ENCODE measurements around the gene COL1A2.

The COL1A2 gene

GRCh38 chr7:94444813-94445212, 50.1 kb downstream of the COL1A2 start:
- no peak for TF ChIP-seq CTCF (IDR thresholded peaks at IDR 0.05)

- no peak for TF ChIP-seq CTCF (IDR thresholded peaks at IDR 0.05)
Measured at GRCh38 chr7:94445696-94446194, 51.0 kb downstream of the COL1A2 start.

- TF ChIP-seq CTCF (IDR thresholded peaks at IDR 0.05) = no peak
Measured at GRCh38 chr7:94446308-94446707, 51.6 kb downstream of the COL1A2 start.

- peak; percentile 67 for TF ChIP-seq CTCF (IDR thresholded peaks at IDR 0.05)
Measured at GRCh38 chr7:94449151-94449725, 54.5 kb downstream of the COL1A2 start.

GRCh38 chr7:94450044-94450697, 55.5 kb downstream of the COL1A2 start:
- TF ChIP-seq CTCF (IDR thresholded peaks at IDR 0.05) = no peak

GRCh38 chr7:94451187-94451586, 56.5 kb downstream of the COL1A2 start:
- TF ChIP-seq CTCF (IDR thresholded peaks at IDR 0.05) = no peak

- TF ChIP-seq CTCF (IDR thresholded peaks at IDR 0.05) = no peak
Measured at GRCh38 chr7:94452239-94452638, 57.5 kb downstream of the COL1A2 start.

Measured in LNCAP (cell line).